H7 (cell line): ENCODE measurements around the gene HIVEP1. TPM values are rescaled to one million over a fixed set of nuclear protein-coding genes. Genes with fewer than 3 reads are reported as not detected.

Source experiments
- DNase-seq: peaks from one replicate; pipeline ENCODE4 v3.0.0; 2012
- H3K27me3 ChIP-seq: 2 replicates; pipeline ENCODE4 v1.6.0; 2011; ENCODE audit warnings: mild to moderate bottlenecking, low read length; ENCODE audit not compliant: control insufficient read depth, insufficient read depth
- H3K36me3 ChIP-seq: replicated peaks from 2 replicates; pipeline ENCODE4 v1.5.1; 2011; ENCODE audit warnings: low read length; ENCODE audit not compliant: control insufficient read depth, insufficient read depth
- H3K4me3 ChIP-seq: 2 replicates; pipeline ENCODE4 v1.5.1; 2011; ENCODE audit warnings: low read depth, mild to moderate bottlenecking, control low read depth, low read length, moderate library complexity; ENCODE audit not compliant: insufficient read depth
- total RNA-seq: library from RNA; depleted of rRNA; stranded (reverse); fragments of >200 nt; shearing (Covaris generic); gene quantifications from 2 replicates; pipeline ENCODE4 v1.2.3, GENCODE V29; 2014

HIVEP1 gene
- total RNA-seq, 1 experiment from 2014 or later, result 13.3 TPM

- DNase-seq, result no peak
- no peak overlapping the region for H3K4me3 ChIP-seq
- no peaks in the 10 kb centered on the region for H3K36me3 ChIP-seq
- H3K27me3 ChIP-seq, result no peaks in the 10 kb centered on the region
Observed at GRCh38 chr6:11977193-11977592, 34.9 kb upstream of the HIVEP1 start.

- no peaks in the 10 kb centered on the region for H3K27me3 ChIP-seq
- DNase-seq, result no peak
- no peaks in the 10 kb centered on the region for H3K36me3 ChIP-seq
- no peak overlapping the region for H3K4me3 ChIP-seq
Observed at GRCh38 chr6:11977738-11978137, 34.4 kb upstream of the HIVEP1 start.

- DNase-seq, result no peak
- Histone ChIP-seq H3K27me3 (no peaks in the 10 kb centered on the region), H3K36me3 (no peaks in the 10 kb centered on the region), H3K4me3 (no peak overlapping the region)
Observed at GRCh38 chr6:11978169-11978987, 33.7 kb upstream of the HIVEP1 start.

GRCh38 chr6:11979866-11980265 is 32.2 kb upstream of the HIVEP1 start:
- Histone ChIP-seq H3K27me3 (no peaks in the 10 kb centered on the region), H3K4me3 (no peak overlapping the region), H3K36me3 (no peaks in the 10 kb centered on the region)
- DNase-seq, result no peak

GRCh38 chr6:11983306-11983705 is 28.8 kb upstream of the HIVEP1 start:
- no peak for DNase-seq
- Histone ChIP-seq H3K4me3 (no peak overlapping the region), H3K27me3 (no peaks in the 10 kb centered on the region), H3K36me3 (no peaks in the 10 kb centered on the region)

- Histone ChIP-seq H3K27me3 (no peaks in the 10 kb centered on the region), H3K4me3 (no peak overlapping the region)
- no peak for DNase-seq
Observed at GRCh38 chr6:11987386-11987785, 24.7 kb upstream of the HIVEP1 start.

GRCh38 chr6:11989386-11989785 is 22.7 kb upstream of the HIVEP1 start:
- no peak for DNase-seq
- no peaks in the 10 kb centered on the region for H3K27me3 ChIP-seq
- H3K36me3 ChIP-seq, result no peaks in the 10 kb centered on the region
- H3K4me3 ChIP-seq, result no peak overlapping the region

More at GRCh38 chr6:11987386-11987785, 24.7 kb upstream of the HIVEP1 start:
- no peaks in the 10 kb centered on the region for H3K36me3 ChIP-seq

GRCh38 chr6:11992086-11992485 is 20.0 kb upstream of the HIVEP1 start:
- Histone ChIP-seq H3K4me3 (no peak overlapping the region), H3K36me3 (no peaks in the 10 kb centered on the region), H3K27me3 (no peaks in the 10 kb centered on the region)
- DNase-seq, result no peak

- no peak for DNase-seq
- Histone ChIP-seq H3K27me3 (no peaks in the 10 kb centered on the region), H3K36me3 (no peaks in the 10 kb centered on the region), H3K4me3 (no peak overlapping the region)
Observed at GRCh38 chr6:11994875-11995461, 17.1 kb upstream of the HIVEP1 start.

GRCh38 chr6:11996751-11997150 is 15.4 kb upstream of the HIVEP1 start:
- no peak for DNase-seq
- no peaks in the 10 kb centered on the region for H3K36me3 ChIP-seq
- no peak overlapping the region for H3K4me3 ChIP-seq
- no peaks in the 10 kb centered on the region for H3K27me3 ChIP-seq

GRCh38 chr6:11999246-11999645 is 12.9 kb upstream of the HIVEP1 start:
- Histone ChIP-seq H3K4me3 (no peak overlapping the region), H3K36me3 (no peaks in the 10 kb centered on the region), H3K27me3 (no peaks in the 10 kb centered on the region)
- no peak for DNase-seq

- DNase-seq, result no peak
- H3K4me3 ChIP-seq, result no peak overlapping the region
- H3K36me3 ChIP-seq, result no peaks in the 10 kb centered on the region
Observed at GRCh38 chr6:12000174-12000573, 11.9 kb upstream of the HIVEP1 start.

GRCh38 chr6:12001004-12001705 is 11.0 kb upstream of the HIVEP1 start:
- DNase-seq, result no peak
- H3K27me3 ChIP-seq, result no peaks in the 10 kb centered on the region
- no peaks in the 10 kb centered on the region for H3K36me3 ChIP-seq
- no peak overlapping the region for H3K4me3 ChIP-seq

More at GRCh38 chr6:12000174-12000573, 11.9 kb upstream of the HIVEP1 start:
- no peaks in the 10 kb centered on the region for H3K27me3 ChIP-seq

GRCh38 chr6:12001706-12002435 is 10.2 kb upstream of the HIVEP1 start:
- Histone ChIP-seq H3K27me3 (no peaks in the 10 kb centered on the region), H3K4me3 (no peak overlapping the region), H3K36me3 (no peaks in the 10 kb centered on the region)
- no peak for DNase-seq
